Stimulated activated CD8-positive, alpha-beta memory T cell treated with anti-CD3 and anti-CD28 coated beads, Interleukin-15, amount 100 ng/mL, for 1 hour (primary cell): ENCODE results near the gene MAB21L4.

Experiments used
- DNase-seq: peaks from one replicate; pipeline ENCODE4 v3.0.0-alpha.2; 2020; ENCODE audit warnings: low read depth

Gene MAB21L4

GRCh38 chr2:240877460-240878340 lies 18.3 kb downstream of the MAB21L4 start:
- DNase-seq: no peak

GRCh38 chr2:240876475-240877251 lies 19.3 kb downstream of the MAB21L4 start:
- no peak for DNase-seq

- DNase-seq: no peak
Measured at GRCh38 chr2:240876035-240876474, 19.9 kb downstream of the MAB21L4 start.

GRCh38 chr2:240875228-240876034 lies 20.5 kb downstream of the MAB21L4 start:
- no peak for DNase-seq

- DNase-seq: no peak
Measured at GRCh38 chr2:240874715-240875227, 21.2 kb downstream of the MAB21L4 start.

GRCh38 chr2:240873805-240874714 lies 21.9 kb downstream of the MAB21L4 start:
- no peak for DNase-seq

GRCh38 chr2:240873098-240873788 lies 22.7 kb downstream of the MAB21L4 start:
- no peak for DNase-seq

GRCh38 chr2:240872317-240873097 lies 23.4 kb downstream of the MAB21L4 start:
- DNase-seq: no peak

- no peak for DNase-seq
Measured at GRCh38 chr2:240871071-240871958, 24.6 kb downstream of the MAB21L4 start.

GRCh38 chr2:240869956-240870875 lies 25.7 kb downstream of the MAB21L4 start:
- no peak for DNase-seq

GRCh38 chr2:240869109-240869955 lies 26.6 kb downstream of the MAB21L4 start:
- no peak for DNase-seq

- DNase-seq: no peak
Measured at GRCh38 chr2:240868286-240869108, 27.5 kb downstream of the MAB21L4 start, which contains the start of gene AGXT. Gene AGXT, plus strand, starts transcription at chr2:240868824. Its CDS starts 42 bp downstream, at chr2:240868866.

GRCh38 chr2:240865391-240865790 lies 30.6 kb downstream of the MAB21L4 start:
- no peak for DNase-seq

- DNase-seq: no peak
Measured at GRCh38 chr2:240864475-240864874, 31.5 kb downstream of the MAB21L4 start.

- DNase-seq: no peak
Measured at GRCh38 chr2:240861547-240861946, 34.4 kb downstream of the MAB21L4 start.
